GM20431 (cell line): ENCODE results near the gene DNAH10.

Experiments
- in situ Hi-C: fragments of 300-500 bp; cut with MseI, MboI; formaldehyde crosslinking; loops from one replicate; pipeline ENCODE4 v1.15.0; 2020; ENCODE audit warnings: low sequenced_read_pairs; ENCODE audit not compliant: unreplicated experiment

Gene DNAH10

GRCh38 chr12:123919980-123920360, 157.9 kb downstream of the DNAH10 start:
- in situ Hi-C loops = no loop called here

GRCh38 chr12:123923038-123923437, 160.9 kb downstream of the DNAH10 start:
- in situ Hi-C loops = no loop called here

GRCh38 chr12:123923927-123924326, 161.8 kb downstream of the DNAH10 start:
- in situ Hi-C loops = no loop called here

- in situ Hi-C loops = no loop called here
Measured at GRCh38 chr12:123924539-123924938, 162.4 kb downstream of the DNAH10 start.

GRCh38 chr12:123928274-123928865, 166.3 kb downstream of the DNAH10 start:
- in situ Hi-C loops = no loop called here

GRCh38 chr12:123928897-123929296, 166.8 kb downstream of the DNAH10 start:
- in situ Hi-C loops = no loop called here

- in situ Hi-C loops = no loop called here
Measured at GRCh38 chr12:123929946-123930583, 168.0 kb downstream of the DNAH10 start.

GRCh38 chr12:123931686-123932321, 169.7 kb downstream of the DNAH10 start:
- in situ Hi-C loops = no loop called here

- in situ Hi-C loops = no loop called here
Measured at GRCh38 chr12:123933214-123933613, 171.1 kb downstream of the DNAH10 start.

- in situ Hi-C loops = no loop called here
Measured at GRCh38 chr12:123934016-123934620, 172.0 kb downstream of the DNAH10 start.

- in situ Hi-C loops = no loop called here
Measured at GRCh38 chr12:123934829-123935228, 172.7 kb downstream of the DNAH10 start.

GRCh38 chr12:123935956-123936355, 173.9 kb downstream of the DNAH10 start:
- in situ Hi-C loops = no loop called here

- in situ Hi-C loops = no loop called here
Measured at GRCh38 chr12:123936471-123936870, 174.4 kb downstream of the DNAH10 start.

GRCh38 chr12:123936956-123937706, 175.0 kb downstream of the DNAH10 start:
- in situ Hi-C loops = no loop called here

GRCh38 chr12:123937707-123938591, 175.8 kb downstream of the DNAH10 start:
- in situ Hi-C loops = no loop called here

- in situ Hi-C loops = no loop called here
Measured at GRCh38 chr12:123938679-123939480, 176.8 kb downstream of the DNAH10 start.

- in situ Hi-C loops = no loop called here
Measured at GRCh38 chr12:123939716-123940626, 177.9 kb downstream of the DNAH10 start.

GRCh38 chr12:123940627-123940966, 178.5 kb downstream of the DNAH10 start:
- in situ Hi-C loops = no loop called here
